ENCODE results near the gene RANBP2. TPM values are rescaled to one million over a fixed set of nuclear protein-coding genes. Genes with fewer than 3 reads are reported as not detected.
A peak's percentile ranks its signal among the peaks of the same experiment; 100 is the strongest.
"Not testable (repeated sequence)": the region's sequence is repeated elsewhere in the genome, so short reads cannot be mapped to it uniquely, and the experiment has no call there.

RANBP2 gene
- 70.0 and 72.4 TPM in 2 replicates for total RNA-seq

DNA sequence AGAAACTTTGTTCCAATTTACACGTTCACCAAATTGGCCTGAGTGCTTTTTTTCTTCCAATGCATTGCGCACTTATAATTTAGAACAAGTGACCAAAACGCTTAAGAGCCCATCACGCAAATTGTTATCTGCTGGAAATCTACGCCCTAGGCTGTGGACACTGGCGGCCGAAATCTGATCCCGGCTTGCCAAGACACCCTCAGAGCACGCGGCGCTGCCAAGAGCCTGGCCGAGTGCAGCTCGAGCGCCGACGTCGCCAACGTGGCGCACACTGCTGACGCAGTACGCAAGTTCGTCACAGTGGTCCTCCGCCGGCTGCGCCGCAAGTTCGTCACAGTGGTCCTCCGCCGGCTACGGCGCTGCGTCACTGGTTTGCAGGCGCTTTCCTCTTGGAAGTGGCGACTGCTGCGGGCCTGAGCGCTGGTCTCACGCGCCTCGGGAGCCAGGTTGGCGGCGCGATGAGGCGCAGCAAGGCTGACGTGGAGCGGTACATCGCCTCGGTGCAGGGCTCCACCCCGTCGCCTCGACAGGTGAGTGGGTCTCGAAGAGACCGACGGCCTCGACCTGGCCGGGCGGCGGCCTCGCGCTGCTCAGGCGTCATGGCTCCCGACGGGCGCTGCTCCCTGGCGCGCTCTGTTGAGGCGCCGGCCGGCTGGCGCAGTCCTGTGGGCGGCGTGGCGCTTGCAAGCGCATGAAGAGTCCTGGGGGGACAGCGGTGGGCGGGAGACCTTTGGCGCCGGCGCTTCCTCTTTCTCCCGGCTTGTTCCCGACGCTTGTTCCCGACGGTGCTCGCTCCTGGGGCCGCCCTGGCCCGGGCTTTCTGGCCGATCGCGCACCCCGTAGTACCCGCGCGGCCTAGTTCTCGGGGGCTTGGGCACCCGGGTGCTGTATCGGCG lies at the start of gene RANBP2:
RANBP2 (plus strand) TSS at position 334 of the 896 bp plus-strand sequence; CDS start at position 459, 125 bp downstream.
- DNase-seq (ENCODE audit: low spot score), result peak; percentile 91
- H3K4me1 Mint-ChIP-seq (ENCODE audit: low read depth), result peaks cover 12% of the 10 kb centered on the region
- intact Hi-C loops (cut with micrococcal nuclease), result loop anchor here (1.0 to 5.0 kb wide), 5 partner anchors 67 to 270 kb away; partner anchors contain the start of genes CCDC138, GCC2 and LIMS1
- H3K9me3 Mint-ChIP-seq, result no peaks in the 10 kb centered on the region
- H3K27ac Mint-ChIP-seq, result peak within 1 kb of the TSS; percentile 99
- H3K27me3 Mint-ChIP-seq (ENCODE audit: low read depth), result no peaks in the 10 kb centered on the region
- peaks cover 6% of the 10 kb centered on the region for H3K36me3 Mint-ChIP-seq (ENCODE audit: low read depth)
- H3K4me3 Mint-ChIP-seq (ENCODE audit: low read depth), result peak within 1 kb of the TSS; percentile 91

DNA sequence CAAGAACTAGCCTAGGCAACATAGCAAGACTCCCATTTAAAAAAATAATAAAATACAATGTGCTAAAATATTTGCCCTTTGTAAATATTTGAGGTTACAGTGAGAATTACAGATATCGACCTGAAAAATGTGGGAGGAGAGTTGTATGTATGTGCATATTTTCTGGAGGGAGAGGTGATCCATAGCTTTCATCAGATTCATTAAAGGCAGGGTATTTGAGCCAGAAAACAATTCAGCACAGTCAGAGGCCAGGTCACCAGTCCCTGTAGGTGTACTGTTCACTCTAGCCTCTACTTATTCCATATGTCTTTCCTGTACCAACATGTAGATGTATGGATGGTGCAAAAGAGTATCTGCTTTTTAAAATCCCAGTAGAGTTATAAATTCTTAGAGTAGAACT lies 49.0 kb upstream of the RANBP2 start:
- H3K9me3 Mint-ChIP-seq; H3K27me3 Mint-ChIP-seq (ENCODE audit: low read depth); intact Hi-C loops (cut with micrococcal nuclease); H3K4me3 Mint-ChIP-seq (ENCODE audit: low read depth); H3K27ac Mint-ChIP-seq; H3K4me1 Mint-ChIP-seq (ENCODE audit: low read depth); DNase-seq (ENCODE audit: low spot score): not testable (repeated sequence)
- H3K36me3 Mint-ChIP-seq (ENCODE audit: low read depth), result peaks cover 13% of the 10 kb centered on the region

DNA sequence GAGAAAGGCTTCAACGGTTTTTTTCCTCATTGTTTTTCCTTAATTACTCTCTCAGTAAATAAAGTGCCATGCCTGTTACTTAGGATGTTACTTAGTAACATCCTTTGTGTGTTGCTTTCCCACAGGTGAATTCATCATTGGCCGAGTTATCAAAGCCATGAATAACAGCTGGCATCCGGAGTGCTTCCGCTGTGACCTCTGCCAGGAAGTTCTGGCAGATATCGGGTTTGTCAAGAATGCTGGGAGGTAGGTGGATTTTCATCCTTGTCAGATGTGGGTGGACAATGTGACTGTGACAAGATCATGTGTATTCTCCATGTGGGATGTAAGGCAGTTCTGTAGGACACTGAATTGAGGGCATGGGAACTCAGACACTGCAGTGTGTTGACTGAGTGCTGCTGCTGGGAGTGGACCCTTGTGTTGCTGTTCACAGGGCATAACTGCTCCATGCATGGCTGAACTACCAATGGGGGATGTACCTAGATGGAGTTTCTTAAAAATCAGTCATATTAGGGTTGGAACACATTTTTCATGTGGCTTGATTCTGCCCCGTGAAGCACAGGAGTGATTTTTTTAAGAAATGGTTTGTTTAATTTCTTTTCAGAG lies 47.0 kb upstream of the RANBP2 start:
- H3K4me1 Mint-ChIP-seq (ENCODE audit: low read depth); H3K9me3 Mint-ChIP-seq; H3K27ac Mint-ChIP-seq; H3K27me3 Mint-ChIP-seq (ENCODE audit: low read depth); DNase-seq (ENCODE audit: low spot score); intact Hi-C loops (cut with micrococcal nuclease); H3K4me3 Mint-ChIP-seq (ENCODE audit: low read depth): not testable (repeated sequence)
- H3K36me3 Mint-ChIP-seq (ENCODE audit: low read depth), result peaks cover 26% of the 10 kb centered on the region

DNA sequence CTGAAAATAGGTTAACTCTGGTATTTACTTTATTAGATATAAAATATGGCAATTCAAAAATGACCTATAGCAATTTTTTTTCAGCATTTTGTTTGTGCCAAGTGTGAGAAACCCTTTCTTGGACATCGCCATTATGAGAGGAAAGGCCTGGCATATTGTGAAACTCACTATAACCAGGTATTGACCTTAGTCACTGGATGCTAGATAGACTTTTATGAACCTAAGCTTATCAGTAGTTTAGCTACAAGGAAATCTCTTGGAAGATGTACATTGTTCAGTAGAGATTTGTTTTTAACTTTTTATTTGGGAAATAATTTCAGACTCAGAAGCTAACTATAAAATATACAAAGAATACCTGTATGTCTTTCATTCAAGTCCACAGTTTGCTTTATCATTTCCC lies 42.8 kb upstream of the RANBP2 start:
- not testable (repeated sequence) for H3K4me3 Mint-ChIP-seq (ENCODE audit: low read depth)

DNA sequence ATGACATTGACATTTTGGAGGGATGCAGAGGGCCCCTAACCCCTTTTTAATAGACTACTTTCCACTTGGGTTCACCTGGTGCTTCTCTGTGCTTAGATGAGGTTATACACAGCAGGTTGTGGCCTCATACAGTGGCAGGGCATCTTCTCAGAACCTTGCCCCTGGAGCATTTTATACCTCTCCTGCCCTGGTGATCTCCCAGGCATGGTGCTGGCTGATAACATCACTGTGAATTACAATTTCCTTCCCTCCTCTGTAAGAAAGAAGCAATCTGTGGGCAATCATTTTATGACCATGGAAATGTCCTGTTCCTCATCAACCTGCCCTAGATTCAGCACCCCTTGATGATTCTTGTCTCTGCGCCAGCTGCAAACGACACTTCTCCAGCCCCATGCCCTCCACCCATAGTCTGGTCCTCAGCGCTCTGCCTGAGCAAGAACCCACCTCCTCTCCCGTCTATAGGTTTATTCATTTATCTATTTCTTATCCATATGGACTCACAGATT lies 42.0 kb upstream of the RANBP2 start:
- H3K4me3 Mint-ChIP-seq (ENCODE audit: low read depth); DNase-seq (ENCODE audit: low spot score); H3K27me3 Mint-ChIP-seq (ENCODE audit: low read depth); H3K9me3 Mint-ChIP-seq; intact Hi-C loops (cut with micrococcal nuclease): not testable (repeated sequence)
- Mint-ChIP-seq H3K36me3 (ENCODE audit: low read depth) (peaks cover 41% of the 10 kb centered on the region), H3K27ac (peak overlapping the region; percentile 46), H3K4me1 (ENCODE audit: low read depth) (peaks cover 17% of the 10 kb centered on the region)

More for the DNA sequence above, 42.8 kb upstream of the RANBP2 start:
- Mint-ChIP-seq H3K36me3 (ENCODE audit: low read depth) (peaks cover 38% of the 10 kb centered on the region), H3K4me1 (ENCODE audit: low read depth) (peaks cover 17% of the 10 kb centered on the region)
- H3K9me3 Mint-ChIP-seq; intact Hi-C loops (cut with micrococcal nuclease); H3K27ac Mint-ChIP-seq; H3K27me3 Mint-ChIP-seq (ENCODE audit: low read depth); DNase-seq (ENCODE audit: low spot score): not testable (repeated sequence)

DNA sequence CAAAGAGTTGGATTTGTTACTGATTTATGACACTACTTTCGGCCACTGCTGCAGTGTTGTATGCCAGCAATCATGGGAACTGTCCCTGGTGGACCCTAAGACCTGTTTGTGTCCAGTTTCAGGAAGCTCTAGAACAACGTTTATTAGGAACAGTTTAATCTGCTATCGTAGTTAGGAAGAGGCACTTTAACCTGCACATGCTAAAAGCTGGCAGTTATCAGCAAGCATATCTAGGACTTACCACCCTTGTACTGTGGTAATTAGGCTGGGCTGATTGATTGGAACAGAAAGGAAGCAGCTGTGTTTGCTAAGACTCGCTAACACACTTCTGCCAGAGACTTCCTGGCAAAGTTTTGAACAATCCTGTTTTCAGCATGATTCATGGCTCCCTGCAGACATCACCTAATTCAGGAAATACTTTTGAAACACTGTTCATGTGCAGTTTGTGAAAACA lies 41.1 kb upstream of the RANBP2 start:
- H3K27ac Mint-ChIP-seq, result peak overlapping the region; percentile 43
- H3K27me3 Mint-ChIP-seq (ENCODE audit: low read depth); H3K4me3 Mint-ChIP-seq (ENCODE audit: low read depth); DNase-seq (ENCODE audit: low spot score); intact Hi-C loops (cut with micrococcal nuclease); H3K9me3 Mint-ChIP-seq: not testable (repeated sequence)
- H3K36me3 Mint-ChIP-seq (ENCODE audit: low read depth), result peaks cover 38% of the 10 kb centered on the region
- peaks cover 17% of the 10 kb centered on the region for H3K4me1 Mint-ChIP-seq (ENCODE audit: low read depth)

DNA sequence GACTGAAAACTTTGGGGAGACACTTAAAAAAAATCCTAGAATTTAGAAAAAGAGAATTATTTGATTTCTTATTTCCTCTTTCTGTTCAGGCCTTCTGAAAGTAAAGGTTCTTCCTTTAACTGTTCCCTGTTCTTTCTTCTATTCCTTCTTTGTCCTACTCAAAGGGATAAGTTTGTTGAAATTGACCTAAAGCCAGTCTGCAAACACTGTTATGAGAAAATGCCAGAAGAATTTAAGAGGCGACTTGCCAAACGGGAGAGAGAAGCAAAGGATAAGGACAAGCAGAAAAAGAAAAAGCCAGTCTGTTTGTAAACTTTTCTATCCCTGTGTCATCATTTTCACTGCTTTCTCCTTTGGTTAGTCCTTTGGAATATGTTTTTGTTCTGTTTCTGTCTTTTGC lies 38.5 kb upstream of the RANBP2 start:
- H3K9me3 Mint-ChIP-seq; intact Hi-C loops (cut with micrococcal nuclease); H3K4me3 Mint-ChIP-seq (ENCODE audit: low read depth); H3K27me3 Mint-ChIP-seq (ENCODE audit: low read depth); DNase-seq (ENCODE audit: low spot score); H3K27ac Mint-ChIP-seq: not testable (repeated sequence)
- H3K36me3 Mint-ChIP-seq (ENCODE audit: low read depth), result peaks cover 34% of the 10 kb centered on the region
- peaks cover 17% of the 10 kb centered on the region for H3K4me1 Mint-ChIP-seq (ENCODE audit: low read depth)

DNA sequence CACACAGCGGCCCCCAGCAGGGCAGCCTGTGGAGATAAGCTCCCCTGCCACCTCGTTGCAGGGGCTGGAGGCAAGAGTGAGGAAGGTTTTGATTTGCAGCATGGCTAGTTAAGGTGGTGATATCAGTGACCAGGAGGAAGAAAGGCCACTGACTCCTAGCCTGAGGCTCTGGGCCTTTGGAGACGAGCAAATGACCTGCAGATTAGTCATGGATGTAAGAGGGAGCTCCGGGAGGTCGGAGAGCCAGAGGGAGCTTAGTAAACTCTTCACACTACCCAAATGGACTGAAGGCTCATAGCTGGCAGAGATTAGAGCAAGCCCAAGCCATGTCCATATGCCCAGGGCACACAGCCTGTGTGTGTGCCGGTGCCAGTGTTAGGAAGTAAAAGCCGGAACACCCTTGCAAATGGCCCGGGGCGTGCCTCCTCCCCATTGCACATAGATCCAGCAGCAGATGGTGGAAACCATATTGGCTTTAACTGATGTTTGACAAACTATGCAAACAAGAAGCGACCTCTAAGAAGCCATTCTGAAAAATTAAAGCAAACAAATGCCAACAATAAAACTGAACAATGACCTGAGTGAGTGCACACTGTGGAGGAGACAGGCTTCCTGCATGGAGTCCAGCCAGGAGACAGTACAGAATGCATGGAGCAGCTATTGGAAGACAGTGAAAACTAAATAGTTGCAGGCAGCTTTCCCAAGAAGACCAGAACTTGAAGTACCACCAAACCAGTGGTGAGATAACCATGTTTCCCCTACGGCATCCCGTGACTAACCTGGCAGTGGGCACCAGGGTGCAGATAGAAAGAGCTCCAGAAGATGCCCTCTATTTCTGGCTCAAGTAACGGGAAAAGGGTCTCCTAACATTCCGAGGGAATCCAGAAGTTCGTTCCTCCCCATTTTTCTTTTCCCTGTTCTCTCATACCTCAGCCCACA lies 30.2 kb upstream of the RANBP2 start:
- H3K27me3 Mint-ChIP-seq (ENCODE audit: low read depth); H3K9me3 Mint-ChIP-seq; H3K36me3 Mint-ChIP-seq (ENCODE audit: low read depth); H3K27ac Mint-ChIP-seq; intact Hi-C loops (cut with micrococcal nuclease); H3K4me3 Mint-ChIP-seq (ENCODE audit: low read depth); H3K4me1 Mint-ChIP-seq (ENCODE audit: low read depth); DNase-seq (ENCODE audit: low spot score): not testable (repeated sequence)

DNA sequence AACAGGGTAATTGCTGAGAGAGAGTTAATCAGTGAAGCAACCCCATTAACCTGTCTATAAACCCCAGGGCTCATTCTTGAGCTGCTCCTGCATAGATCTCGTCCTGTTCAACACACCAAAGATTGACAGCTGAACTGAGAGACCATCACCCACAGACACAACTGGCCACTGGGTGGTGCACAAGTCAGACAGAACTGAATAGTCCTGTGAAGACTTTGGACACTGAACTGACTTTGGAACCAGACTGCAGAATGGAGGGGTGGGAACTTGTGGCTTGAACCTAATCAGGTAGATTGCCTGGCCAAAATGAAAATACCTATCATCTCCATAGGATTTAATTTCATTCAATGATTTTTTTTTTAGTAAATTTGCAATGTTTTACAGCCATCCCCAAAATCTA lies 29.3 kb upstream of the RANBP2 start:
- H3K27ac Mint-ChIP-seq; H3K4me3 Mint-ChIP-seq (ENCODE audit: low read depth); H3K27me3 Mint-ChIP-seq (ENCODE audit: low read depth); H3K4me1 Mint-ChIP-seq (ENCODE audit: low read depth); H3K36me3 Mint-ChIP-seq (ENCODE audit: low read depth); DNase-seq (ENCODE audit: low spot score); H3K9me3 Mint-ChIP-seq; intact Hi-C loops (cut with micrococcal nuclease): not testable (repeated sequence)

DNA sequence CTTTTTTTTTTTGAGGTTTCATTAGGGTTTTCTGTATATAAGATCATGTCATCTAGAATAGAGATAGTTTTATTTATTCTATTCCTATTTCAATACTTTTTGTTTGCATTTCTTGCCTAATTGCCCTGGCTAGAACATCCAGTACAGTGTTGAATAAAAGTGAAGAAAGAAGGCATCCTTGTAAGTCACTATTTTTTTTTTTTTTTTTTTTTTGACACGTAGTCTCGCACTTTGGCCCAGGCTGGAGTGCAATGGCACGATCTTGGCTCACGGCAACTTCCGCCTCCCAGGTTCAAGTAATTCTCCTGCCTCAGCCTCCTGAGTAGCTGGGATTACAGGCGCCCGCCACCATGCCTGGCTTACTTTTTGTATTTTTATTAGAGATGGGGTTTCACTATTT lies 27.8 kb upstream of the RANBP2 start:
- intact Hi-C loops (cut with micrococcal nuclease), result no loop called here
- Mint-ChIP-seq H3K36me3 (ENCODE audit: low read depth) (peaks cover 3% of the 10 kb centered on the region), H3K27me3 (ENCODE audit: low read depth) (no peaks in the 10 kb centered on the region), H3K4me1 (ENCODE audit: low read depth) (no peaks in the 10 kb centered on the region), H3K27ac (no peak overlapping the region), H3K9me3 (no peaks in the 10 kb centered on the region), H3K4me3 (ENCODE audit: low read depth) (no peak overlapping the region)
- no peak for DNase-seq (ENCODE audit: low spot score)

DNA sequence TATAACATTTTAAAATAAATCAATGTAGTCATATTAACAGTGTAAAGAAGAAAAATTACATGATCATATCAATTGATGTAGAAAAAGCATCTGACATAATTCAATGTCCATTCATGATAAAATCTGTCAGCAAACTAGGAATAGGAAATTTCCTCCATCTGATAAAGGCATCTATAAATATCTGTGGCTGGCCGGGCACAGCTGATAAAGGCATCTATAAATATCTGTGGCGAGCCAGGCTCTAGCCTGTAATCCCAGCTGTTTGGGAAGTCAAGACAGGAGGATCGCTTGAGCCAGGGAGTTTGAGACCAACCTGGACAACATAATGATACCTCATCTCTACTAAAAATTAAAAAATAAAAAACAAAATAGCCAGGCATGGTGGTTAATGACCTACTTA lies 18.1 kb upstream of the RANBP2 start:
- Mint-ChIP-seq H3K27ac (no peak overlapping the region), H3K27me3 (ENCODE audit: low read depth) (no peaks in the 10 kb centered on the region), H3K4me1 (ENCODE audit: low read depth) (peaks cover 4% of the 10 kb centered on the region), H3K4me3 (ENCODE audit: low read depth) (no peak overlapping the region), H3K36me3 (ENCODE audit: low read depth) (no peaks in the 10 kb centered on the region), H3K9me3 (peaks cover under 1% of the 10 kb centered on the region)
- DNase-seq (ENCODE audit: low spot score), result no peak
- intact Hi-C loops (cut with micrococcal nuclease), result no loop called here

DNA sequence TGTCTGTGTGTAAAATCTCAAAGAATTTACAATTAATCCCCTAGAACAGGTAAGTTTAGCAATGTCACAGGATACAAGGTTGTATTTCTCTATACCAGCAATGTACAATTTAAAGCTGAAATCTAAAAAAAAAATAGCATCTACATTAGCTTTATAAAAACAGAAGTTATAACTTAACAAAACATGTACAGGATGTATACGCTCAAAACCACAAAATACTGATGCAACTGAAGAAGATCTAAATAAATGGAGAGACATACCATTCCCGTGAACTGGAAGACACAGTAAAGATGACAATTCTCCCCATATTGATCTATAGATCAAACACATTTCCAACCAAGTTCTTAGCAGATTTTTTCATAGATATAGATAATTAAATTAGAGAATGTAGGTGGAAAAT lies 17.5 kb upstream of the RANBP2 start:
- DNase-seq (ENCODE audit: low spot score), result no peak
- Mint-ChIP-seq H3K4me1 (ENCODE audit: low read depth) (peaks cover 4% of the 10 kb centered on the region), H3K27ac (no peak overlapping the region), H3K4me3 (ENCODE audit: low read depth) (no peak overlapping the region), H3K9me3 (peaks cover 6% of the 10 kb centered on the region), H3K27me3 (ENCODE audit: low read depth) (no peaks in the 10 kb centered on the region), H3K36me3 (ENCODE audit: low read depth) (no peaks in the 10 kb centered on the region)
- intact Hi-C loops (cut with micrococcal nuclease), result no loop called here

All from activated T-helper 2 cell treated with anti-CD3 and anti-CD28 coated beads, Interferon-gamma antibody, Interleukin-2, Interleukin-4, amounts not matched to agents 10 μg/mL and 5 μg/mL and 100 μg/mL, durations not matched to agents 14 hours and 24 hours and 36 hours (primary cell).